ENCODE results near the gene USP48.
A peak's percentile ranks its signal among the peaks of the same experiment; 100 is the strongest.

The USP48 gene

DNA sequence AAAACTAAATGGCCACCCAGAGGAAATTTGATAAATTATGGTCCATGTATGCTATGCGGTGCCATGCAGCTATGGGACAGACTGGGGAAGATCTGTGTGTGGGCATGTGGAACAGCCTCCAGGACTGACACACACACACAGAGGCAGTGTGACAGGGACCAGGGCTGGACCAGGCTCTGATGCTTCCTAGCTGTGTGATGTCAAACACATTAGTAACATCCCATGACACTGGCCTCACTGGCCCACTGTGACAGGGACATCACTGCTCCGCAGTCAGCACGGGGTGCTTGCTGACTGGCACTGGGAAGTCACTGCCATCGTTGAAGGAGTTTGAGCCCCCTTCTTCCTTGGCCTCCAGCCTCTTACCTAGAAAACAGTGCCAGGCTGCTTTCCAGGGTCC, 127.7 kb downstream of the USP48 start:
- H3K4me3 ChIP-seq (replicated peaks; ENCODE audit: low read depth, low read length), result no peak overlapping the region
- TF ChIP-seq, protein P1, sequence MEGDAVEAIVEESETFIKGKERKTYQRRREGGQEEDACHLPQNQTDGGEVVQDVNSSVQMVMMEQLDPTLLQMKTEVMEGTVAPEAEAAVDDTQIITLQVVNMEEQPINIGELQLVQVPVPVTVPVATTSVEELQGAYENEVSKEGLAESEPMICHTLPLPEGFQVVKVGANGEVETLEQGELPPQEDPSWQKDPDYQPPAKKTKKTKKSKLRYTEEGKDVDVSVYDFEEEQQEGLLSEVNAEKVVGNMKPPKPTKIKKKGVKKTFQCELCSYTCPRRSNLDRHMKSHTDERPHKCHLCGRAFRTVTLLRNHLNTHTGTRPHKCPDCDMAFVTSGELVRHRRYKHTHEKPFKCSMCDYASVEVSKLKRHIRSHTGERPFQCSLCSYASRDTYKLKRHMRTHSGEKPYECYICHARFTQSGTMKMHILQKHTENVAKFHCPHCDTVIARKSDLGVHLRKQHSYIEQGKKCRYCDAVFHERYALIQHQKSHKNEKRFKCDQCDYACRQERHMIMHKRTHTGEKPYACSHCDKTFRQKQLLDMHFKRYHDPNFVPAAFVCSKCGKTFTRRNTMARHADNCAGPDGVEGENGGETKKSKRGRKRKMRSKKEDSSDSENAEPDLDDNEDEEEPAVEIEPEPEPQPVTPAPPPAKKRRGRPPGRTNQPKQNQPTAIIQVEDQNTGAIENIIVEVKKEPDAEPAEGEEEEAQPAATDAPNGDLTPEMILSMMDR (IDR thresholded peaks at IDR 0.05; ENCODE audit: low read depth, low read length, missing control alignments), result no peak
- no peak for DNase-seq (ENCODE audit: extremely low read depth, low read depth)

GRCh38 chr1:21654209-21654608, 128.7 kb downstream of the USP48 start:
- TF ChIP-seq, protein P1 (IDR thresholded peaks at IDR 0.05; ENCODE audit: low read depth, low read length, missing control alignments), result no peak
- H3K4me3 ChIP-seq (replicated peaks; ENCODE audit: low read depth, low read length), result no peak overlapping the region
- no peak for DNase-seq (ENCODE audit: extremely low read depth, low read depth)

DNA sequence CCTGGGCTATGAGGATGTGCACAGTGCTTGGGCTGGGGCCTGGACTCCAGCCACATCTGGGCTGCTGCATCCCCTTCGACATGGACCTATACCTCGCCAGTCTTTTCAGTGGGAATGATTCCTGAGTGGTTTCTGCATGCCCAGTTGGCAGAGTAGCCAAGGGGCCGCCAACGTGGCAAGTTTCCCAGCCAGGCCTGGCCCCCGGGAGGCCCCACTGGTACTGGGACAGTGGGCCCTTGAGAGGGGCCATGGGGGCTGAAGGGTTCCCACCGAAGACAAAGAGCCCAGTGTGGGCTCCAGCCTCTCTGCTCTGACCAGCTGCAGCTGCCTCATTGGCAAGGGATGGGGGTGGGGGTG, 129.2 kb downstream of the USP48 start:
- TF ChIP-seq, protein P1 (IDR thresholded peaks at IDR 0.05; ENCODE audit: low read depth, low read length, missing control alignments), result no peak
- no peak overlapping the region for H3K4me3 ChIP-seq (replicated peaks; ENCODE audit: low read depth, low read length)
- DNase-seq (ENCODE audit: extremely low read depth, low read depth), result no peak

- H3K4me3 ChIP-seq (replicated peaks; ENCODE audit: low read depth, low read length), result no peak overlapping the region
- TF ChIP-seq, protein P1 (IDR thresholded peaks at IDR 0.05; ENCODE audit: low read depth, low read length, missing control alignments), result no peak
- DNase-seq (ENCODE audit: extremely low read depth, low read depth), result no peak
Observed at GRCh38 chr1:21652937-21653743, 129.8 kb downstream of the USP48 start.

GRCh38 chr1:21652101-21652936, 130.6 kb downstream of the USP48 start:
- no peak for DNase-seq (ENCODE audit: extremely low read depth, low read depth)
- TF ChIP-seq, protein P1 (IDR thresholded peaks at IDR 0.05; ENCODE audit: low read depth, low read length, missing control alignments), result no peak
- no peak overlapping the region for H3K4me3 ChIP-seq (replicated peaks; ENCODE audit: low read depth, low read length)

GRCh38 chr1:21651214-21652042, 131.5 kb downstream of the USP48 start:
- H3K4me3 ChIP-seq (replicated peaks; ENCODE audit: low read depth, low read length), result peak overlapping the region; percentile 36
- DNase-seq (ENCODE audit: extremely low read depth, low read depth), result no peak
- TF ChIP-seq, protein P1 (IDR thresholded peaks at IDR 0.05; ENCODE audit: low read depth, low read length, missing control alignments), result no peak
